ENCODE measurements around the gene ZNF143.
"Not testable (repeated sequence)": the region's sequence is repeated elsewhere in the genome, so short reads cannot be mapped to it uniquely, and the experiment has no call there.

ZNF143 gene

DNA sequence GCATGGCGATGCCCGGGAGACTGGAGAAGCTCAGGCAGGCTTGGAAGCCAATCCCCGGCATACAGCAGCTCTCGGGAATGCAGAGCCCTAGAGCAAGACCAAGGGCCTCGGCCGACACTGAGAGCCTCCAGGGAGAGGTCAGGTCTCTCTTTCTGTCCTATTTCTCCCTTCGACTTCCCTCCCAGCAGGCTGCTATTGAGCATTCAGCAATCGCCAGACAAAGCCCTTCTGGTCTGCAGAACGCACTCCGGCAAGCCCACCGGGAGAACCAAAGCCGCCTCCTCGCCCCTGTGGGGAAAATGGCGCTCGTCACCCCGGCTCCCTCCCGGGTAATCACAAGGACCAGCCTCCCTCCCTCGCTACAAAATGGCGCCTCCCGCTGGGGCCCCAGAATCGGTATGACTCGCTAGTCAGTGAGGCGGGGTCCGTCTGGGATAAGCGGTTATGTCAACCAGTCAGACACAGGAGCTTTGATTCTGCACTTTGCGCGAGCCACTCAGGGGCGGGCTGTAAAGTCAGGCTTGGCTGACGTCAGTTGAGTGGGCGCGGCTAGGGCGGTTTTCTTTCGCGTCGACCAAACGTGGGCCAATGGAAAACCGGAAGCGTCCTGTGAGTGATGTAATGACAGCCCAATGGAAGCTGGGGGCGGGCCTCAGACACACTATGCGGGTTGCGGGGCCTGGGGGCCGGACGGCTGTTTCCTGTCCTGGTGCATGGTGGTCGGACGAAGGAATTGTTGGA, at the start of gene ZNF143:
Gene ZNF143 (plus strand): TSS at position 691 of the 741 bp plus-strand sequence. CDS start 10,297 bp downstream, outside the sequence.
- peak; percentile 100 for DNase-seq

DNA sequence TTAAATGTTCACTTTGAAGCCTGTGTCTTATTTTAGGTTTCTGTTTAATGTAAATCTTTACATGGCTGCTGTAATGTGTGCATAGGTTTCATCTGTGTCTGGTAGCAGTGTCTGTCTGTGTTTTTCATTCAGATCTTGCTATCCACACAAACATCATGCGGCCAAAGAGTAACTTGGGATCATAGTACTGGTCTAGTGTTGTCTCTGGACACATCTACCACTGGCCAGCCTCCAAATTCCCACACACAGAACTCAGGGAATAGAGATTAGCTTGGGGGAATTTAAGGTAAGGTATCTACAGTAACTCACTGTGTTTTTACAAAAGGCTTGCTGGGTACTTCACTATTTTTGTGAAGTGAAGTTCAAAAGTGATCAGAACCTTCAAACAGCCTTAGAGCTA, 32.1 kb upstream of the ZNF143 start:
- no peak for DNase-seq

DNA sequence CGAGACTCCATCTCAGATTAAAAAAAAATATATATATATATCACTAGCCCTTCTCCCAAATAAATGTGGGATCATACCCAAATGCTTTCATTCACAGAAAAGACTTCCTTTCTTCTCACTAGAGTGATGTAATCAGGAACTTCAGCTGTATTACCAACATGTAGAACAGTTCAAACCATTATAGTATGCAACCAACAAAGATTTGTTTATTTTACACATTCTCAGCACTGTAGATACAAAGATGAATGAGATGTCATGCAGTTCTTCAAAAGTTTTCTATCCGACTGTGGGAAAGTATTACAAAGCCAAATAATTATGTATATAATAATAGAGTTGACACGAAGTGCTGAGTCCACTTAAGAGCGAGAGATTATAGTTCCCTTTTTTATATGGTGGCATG, 22.2 kb upstream of the ZNF143 start:
- no peak for DNase-seq

DNA sequence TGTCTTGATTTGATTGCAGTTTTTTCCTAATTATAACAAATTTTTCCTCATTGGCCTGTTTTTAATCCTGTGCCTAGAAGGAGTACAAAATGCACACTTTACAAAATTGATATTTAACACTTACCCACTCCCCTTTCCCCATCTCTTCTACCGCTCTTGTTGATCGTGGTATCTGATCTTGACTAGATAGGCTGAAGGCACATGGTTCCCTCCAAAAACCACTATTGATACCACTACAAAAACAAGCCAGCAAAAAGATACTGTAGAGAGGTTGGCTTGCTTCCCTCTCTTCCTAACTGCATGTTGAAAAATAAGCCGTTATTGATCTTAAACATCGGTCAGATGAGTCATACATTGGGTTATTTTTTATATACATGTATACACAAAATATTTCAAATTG, 14.6 kb upstream of the ZNF143 start:
- DNase-seq = no peak

DNA sequence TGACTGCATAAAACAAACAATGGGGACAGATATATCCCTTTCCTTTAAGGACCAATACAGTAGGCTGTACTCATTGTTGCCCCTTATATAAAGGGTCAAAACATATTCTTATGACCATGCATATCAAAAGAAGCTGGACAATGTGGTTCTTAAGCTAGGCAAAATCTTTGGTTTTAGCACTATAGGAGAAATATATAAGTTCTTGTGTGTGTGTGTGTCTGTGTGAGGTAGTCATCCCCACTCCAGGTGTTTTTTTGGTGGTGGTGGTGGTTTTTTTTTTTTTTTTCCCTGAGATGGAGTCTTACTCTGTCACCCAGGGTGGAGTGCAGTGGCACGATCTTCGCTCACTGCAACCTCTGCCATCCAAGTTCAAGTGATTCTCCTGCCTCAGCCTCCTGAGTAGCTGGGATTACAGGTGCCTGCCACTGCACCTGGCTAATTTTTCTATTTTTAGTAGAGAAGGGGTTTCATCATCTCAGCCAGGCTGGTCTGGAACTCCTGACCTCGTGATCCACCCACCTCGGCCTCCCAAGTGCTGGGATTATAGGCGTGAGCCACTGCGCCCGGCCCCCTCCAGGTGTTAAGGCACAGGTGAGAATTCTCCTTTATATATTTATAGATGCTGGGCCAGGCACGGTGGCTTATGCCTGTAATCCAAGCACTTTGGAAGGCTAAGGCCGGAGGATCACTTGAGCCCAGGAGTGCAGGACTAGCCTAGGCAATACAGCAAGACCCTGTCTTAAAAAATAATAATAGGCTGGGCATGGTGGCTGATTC, 12.0 kb upstream of the ZNF143 start:
- no peak for DNase-seq

DNA sequence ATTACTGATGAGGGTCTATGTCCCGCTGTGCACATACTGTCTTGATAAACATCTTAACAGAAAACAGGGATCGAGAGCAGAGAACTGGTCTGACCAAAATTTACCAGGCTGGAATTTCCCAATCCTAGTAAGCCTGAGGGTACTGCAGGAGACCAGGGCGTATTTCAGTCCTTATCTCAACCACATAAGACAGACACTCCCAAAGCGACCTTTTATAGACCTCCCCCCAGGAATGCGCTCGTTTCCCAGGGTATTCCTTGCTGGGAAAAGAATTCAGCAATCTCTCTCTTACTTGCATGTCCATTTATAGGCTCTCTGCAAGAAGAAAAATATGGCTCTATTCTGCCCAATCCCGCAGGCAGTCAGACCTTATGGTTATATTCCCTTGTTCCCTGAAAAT, 8.8 kb upstream of the ZNF143 start:
- not testable (repeated sequence) for DNase-seq

DNA sequence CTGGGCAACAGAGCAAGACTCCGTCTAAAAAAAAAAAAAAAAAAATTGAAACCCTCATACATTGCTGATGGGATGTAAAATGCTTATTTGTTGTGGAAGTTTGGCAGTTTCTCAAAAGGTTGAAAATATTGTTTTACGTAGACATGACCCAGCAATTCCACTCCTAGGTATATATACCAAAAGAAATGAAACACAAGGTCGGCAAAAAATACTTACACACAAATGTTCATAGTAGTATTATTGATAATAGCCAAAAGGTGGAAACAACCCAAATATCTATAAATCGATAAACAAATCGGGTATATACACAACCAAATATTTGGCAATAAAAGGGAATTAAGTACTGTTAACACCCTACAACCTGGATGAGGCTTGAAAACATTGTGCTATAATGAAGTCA, 5.1 kb upstream of the ZNF143 start:
- no peak for DNase-seq

DNA sequence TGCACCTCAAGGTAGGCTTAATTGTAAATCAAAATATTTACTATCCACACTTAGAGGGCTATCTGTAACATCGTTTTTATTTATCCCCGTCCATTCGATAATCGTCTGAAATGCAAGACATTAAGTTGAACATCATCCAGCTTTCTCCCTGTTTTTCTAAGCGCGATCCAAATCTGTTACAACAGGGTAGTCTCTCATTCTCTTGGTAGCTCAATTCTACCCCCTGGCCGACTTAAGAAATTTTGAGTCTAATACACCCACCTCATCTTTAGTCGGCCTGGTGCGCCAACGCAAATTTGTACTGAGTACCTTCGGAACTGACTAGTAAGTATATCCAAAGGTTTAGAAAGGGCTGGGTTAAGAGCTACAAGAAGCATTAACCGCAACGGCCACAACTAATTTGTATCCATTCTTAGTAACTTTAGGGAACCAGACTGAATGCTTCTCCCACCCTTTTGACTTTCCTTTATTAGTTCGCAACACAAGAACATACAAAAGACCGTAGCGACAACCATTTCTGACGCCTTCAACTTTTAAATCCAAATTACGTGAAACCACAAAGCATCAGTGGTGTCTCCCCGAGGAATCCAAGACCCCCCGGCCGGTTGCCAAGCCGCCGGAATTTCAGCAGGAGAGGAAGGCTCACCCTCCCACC, 1.0 kb upstream of the ZNF143 start:
- no peak for DNase-seq

DNA sequence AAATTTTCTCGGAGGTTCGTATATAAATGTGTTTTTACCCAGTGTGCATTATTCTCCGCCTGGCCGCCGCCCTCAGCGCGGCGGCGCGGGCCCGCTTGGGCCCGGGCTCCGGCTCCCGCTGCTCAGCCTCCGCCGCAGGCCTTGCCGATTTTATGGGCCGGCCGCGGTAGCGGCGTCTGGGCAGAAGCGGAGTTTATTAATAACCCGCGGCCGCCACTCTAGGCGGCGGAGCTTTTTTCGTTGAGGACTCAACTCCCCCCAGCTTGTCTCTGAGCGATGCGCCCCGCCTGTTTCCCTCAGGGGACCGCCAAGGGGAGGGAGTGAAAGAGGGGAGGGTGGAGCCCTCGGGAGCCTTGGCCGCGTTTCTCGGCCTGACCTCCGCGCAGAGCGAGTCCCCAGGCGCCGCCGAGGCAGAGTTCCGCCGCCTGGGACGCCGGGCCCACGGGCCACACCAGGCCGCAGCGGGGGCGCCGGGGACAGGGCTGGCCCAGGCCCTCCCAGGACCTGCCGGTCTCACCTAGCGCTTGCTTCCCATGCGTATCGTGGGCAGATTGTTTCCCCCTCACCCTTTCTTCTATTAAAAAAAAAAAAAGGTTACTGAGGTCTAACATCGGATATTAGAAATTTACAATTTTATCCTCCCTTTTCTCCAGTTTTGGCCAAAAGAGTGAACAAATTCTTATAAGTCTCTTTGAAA, 399 bp downstream of the ZNF143 start:
- peak; percentile 50 for DNase-seq

DNA sequence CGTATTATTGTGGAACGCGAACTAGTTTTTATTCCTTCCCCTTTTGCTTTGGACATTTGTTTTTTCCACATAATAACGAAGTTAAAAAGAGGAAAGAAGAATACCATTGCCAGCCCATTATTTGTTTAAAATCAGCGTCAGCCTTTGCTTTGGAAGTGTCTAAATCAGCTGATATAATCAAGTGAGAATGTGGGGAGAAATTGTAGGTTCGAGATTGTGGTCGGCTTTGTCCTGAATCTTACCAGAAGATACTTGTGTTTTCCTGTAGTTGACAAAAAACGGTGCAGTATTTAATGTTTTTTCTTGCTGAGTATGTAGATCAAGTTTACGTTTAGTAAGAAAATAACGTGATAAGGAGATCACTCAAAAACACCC, 935 bp downstream of the ZNF143 start:
- DNase-seq = no peak

DNA sequence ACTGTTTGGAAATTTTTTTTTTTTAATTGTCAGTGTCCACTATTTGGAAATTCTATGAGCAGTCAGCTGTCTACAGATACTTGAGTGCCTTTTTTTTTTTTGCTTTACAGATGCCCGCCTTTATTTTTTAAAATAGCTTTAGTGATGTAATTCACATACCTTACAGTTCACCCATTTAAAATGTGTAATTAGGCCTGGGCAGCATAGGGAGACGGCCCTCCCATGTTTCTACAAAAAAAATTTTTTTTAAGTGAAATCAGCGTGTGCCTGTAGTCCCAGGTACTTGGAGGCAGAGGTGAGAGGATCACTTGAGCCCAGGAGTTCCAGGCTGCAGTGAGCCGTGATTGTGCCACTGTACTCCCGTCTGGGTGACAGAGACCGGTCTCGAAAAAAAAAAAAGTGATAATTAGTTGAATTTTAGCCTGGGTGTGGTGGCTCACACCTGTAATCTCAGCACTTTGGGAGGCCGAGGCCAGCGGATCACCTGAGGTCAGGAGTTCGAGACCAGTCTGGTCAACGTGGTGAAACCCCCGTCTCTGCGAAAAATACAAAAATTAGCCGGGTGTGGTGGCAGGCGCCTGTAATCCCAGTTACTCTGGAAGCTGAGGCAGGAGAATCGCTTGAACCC, 1.5 kb downstream of the ZNF143 start:
- DNase-seq = no peak

DNA sequence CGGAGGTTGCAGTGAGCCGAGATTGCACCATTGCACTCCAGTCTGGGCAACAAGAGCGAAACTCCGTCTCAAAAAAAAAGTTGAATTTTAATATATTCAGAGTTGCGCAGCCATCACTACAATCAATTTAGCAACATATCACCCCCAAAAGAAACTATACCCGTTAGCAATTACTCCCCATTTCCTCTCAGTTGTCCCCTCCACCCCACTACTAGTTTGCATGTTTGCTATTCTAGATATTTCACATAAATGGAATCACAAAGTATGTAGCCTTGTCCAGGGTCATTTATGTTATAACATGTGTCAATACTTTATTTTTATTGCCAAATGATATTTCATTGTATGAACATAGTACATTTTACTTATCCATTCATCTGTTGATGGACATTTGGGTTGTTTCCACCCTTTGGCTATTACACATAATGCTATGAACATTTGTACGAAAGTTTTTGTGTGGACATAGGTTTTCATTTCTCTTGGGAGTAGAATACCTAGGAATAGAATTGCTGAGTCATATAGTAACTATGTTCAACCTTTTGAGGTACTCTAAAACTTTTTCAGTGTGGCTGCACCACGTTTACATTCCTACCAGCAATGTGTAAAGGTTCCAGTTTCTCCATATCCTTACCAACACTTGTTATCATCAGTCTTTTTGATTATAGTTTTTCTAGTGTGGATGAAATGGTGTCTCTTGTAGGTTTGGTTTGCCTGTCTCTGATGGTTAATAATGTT, 2.2 kb downstream of the ZNF143 start:
- DNase-seq = no peak

DNA sequence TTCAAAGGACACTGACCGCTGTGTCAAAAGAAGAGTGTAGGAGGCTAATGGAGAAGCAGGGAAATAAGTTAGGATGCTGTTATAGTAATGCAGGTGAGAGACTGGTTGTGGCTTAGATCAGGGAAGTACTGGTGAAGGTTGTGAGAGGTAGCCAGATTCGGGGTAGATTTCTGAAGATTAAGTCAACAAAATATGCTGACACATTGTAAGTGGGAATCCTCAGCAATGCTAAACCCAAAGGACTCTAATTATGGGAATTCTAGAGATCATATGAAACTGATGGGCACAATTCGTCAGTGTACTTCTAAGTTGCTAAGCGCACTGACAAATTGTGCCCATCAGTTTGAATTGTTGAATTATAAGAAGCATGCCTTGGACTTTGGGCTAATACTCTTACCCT, 10.0 kb downstream of the ZNF143 start:
- DNase-seq = no peak

DNA sequence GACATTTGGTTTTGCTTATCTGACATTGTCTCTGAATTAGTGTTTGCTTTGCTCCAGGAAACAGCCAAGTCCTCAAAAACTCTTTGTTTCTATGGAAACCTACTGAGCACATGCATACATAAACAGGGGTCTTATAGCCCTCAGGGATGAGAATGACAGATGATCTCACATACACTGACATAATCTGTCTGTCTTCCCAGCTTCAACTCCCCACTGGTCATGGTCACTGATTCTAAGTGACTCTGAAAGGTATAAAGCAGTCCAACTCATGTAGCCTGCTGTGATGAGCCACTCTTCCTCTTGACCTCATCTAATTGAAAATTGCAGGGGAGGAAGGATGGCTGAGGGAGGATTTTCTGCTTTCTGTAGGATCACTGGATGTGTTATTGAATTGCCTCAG, 12.6 kb downstream of the ZNF143 start:
- no peak for DNase-seq

DNA sequence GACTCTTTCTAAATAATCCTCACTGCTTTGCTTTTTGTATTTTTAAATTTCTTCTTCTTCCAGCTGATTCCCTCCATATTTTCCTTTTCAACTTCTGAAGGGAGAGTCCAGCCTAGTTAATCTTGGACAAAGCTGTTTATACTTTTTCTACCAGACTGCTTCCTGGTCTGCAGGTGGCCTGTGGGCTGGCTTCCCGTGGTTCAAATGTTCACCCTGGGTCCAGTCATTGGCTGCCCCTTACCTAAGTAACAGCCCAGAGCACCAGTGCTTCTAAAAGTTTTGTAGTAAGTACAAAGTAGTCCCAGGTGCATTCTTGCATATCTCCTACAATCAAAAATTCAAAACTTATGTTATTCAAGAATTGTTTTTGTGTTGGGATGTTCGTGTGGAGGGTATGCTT, 19.1 kb downstream of the ZNF143 start:
- no peak for DNase-seq

DNA sequence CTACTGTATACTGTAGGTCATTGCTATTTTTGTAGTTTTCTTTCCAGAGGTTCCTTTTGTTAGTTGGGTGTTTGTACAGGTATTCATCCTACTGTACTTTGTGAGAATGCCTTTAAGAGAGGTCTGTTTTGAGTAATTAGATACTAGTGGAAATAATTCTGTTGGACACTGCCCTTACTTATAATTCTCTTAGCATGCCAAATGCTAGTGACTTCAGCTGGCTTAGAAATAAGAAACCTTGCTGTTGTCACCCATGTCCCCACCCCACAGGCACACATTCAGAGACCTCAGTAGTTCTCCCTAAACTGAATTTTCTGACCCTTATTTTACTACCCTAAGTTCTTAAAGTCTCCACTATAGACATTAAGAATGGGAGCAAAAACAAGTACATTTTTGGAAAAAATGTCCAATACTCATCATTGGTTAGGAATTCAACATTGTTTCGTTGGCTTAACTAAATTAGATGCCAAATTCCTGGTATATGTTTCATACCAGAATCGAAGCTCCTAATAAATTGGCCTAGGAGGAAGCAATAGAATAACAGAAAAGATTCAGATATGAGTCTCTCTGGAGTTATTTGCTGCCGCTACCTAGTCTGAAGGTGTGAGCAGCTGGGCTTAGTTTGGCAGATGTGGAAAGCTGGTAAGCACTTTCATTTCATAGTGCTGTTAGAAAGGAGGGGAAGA, 28.4 kb downstream of the ZNF143 start:
- peak; percentile 47 for DNase-seq

DNA sequence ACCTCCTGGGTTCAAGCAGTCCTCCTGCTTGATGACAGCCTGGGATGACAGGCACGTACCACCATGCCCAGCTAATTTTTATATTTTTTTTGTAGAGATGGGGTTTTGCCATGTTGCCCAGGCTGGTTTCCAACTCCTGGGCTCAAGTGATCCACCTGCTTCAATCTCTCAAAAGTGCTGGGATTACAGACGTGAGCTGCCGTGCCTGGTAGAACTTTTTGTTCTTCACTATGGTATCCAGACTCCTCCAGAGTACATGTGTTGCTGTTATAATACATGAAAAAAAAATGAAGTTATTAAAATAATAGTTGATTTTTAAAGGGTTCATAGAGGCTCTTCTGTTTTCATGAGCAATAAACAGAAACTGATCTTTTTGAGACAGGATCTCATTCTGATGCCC, 29.6 kb downstream of the ZNF143 start:
- DNase-seq = no peak

DNA sequence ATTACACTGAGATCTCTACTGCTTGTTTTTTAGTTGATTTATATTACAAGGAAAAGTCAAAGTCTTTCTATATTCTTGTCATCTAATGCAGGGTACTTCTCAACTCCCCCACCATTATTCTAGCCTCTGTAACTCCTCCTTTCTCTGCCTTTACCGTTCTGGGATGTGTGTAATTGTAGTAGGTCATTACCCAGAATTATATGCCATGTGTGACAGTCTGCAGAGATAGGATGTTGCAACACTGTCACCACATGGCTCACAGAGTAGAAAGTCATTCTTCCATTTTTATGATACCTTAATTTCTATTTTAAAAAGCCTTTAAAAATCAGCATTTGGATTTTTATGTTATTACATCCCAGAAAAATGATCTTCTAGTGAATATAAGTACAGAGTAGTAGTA, 32.7 kb downstream of the ZNF143 start:
- no peak for DNase-seq

DNA sequence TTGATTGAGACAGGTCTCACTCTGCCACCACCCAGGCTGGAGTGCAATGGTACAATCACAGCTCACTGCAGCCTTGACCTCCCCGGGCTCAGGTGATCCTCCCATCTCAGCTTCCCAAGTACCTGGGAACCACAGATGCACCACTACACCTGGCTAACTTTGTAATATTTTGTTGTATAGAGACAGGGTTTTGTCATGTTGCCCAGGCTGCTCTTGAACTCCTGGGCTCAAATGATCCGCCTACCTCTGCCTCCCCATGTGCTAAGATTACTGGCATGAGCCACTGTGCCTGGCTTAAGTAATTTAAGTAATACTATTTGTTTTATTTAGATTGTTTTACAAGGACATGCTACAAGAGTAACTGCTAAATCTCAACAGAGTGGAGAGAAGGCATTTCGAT, 33.5 kb downstream of the ZNF143 start:
- no peak for DNase-seq

DNA sequence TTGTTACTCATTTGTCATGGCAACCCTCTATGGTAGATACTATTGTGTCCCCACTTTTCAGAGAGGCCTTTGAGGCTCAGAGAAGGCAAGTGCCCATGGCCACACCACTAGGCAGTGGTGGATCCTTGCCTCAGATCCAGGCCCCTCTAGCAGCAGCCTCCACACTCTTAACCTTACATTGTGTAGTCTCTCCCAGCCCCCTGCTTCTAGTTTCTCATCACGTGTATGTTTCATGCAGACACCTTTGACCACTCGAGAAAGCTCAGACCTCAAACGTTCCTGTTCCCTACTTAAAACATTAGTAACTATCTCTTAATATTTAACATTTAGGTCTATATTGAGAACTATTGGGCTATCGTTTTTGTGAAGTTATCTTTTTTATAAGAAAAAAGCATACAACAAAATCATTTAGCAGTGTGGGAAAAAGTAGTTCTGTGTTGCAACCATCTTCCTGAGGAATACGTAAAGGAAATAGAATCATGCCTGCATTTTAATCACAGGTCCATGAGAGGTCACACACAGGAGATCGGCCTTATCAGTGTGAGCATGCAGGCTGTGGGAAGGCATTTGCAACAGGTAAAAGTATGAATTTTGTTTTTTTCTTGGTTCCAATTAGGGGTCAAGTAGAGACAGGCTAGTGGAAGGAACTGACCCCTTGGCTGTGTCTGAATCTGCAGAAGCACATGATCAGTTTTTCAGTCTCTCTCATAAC, 35.1 kb downstream of the ZNF143 start:
- no peak for DNase-seq

All from amniotic stem cell (primary cell).